Ureter (tissue), 1 donor: ENCODE data around the gene BAIAP2L1. TPM values are rescaled to one million over a fixed set of nuclear protein-coding genes. Genes with fewer than 3 reads are reported as not detected.

Experiments
- DNase-seq: peaks from one replicate; pipeline ENCODE4 v3.0.0-alpha.2; 2020; ENCODE audit warnings: low spot score
- total RNA-seq: library from RNA; stranded (reverse); gene quantifications from one replicate; pipeline ENCODE4 v1.2.4, GENCODE V29; 2023
- donor health status: DM: yes; HTN: yes; CAD: no.

The BAIAP2L1 gene
- total RNA-seq, 1 donor from 2014 or later: 36.5 TPM

DNA sequence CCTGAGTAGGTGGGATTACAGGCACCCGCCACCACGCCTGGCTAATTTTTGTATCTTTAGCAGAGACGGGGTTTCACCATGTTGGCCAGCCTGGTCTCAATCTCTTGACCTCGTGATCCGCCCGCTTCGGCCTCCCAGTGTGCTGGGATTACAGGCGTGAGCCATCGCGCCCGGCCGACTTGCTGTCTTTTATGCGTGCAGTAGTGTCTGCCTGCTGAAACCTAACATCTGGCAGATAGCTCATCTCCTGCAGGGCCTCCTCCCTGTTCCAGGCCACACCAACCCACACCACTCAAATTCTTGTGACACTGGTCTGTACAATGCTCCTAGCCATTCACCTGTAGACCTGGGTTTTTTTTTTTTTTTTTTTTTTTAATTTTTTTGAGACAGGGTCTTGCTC, 41.5 kb downstream of the BAIAP2L1 start:
- DNase-seq: no peak

GRCh38 chr7:98358706-98359105, 42.2 kb downstream of the BAIAP2L1 start:
- no peak for DNase-seq

GRCh38 chr7:98357751-98358161, 43.1 kb downstream of the BAIAP2L1 start:
- DNase-seq: no peak

DNA sequence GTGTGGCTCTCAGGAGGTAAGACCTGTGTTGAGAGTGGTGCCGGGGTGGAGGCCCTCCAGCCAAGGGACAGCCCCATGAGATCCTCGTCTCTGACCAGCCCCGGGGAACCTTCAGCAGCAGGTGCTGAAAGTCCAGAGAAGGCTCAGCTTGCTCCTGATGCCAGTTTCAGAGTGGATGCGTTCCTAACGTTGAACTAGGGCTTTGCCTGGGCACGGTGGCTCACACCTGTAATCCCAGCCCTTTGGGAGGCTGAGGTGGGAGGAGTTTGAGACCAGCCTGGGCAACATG, 45.7 kb downstream of the BAIAP2L1 start:
- no peak for DNase-seq

- peak; percentile 72 for DNase-seq
Measured at GRCh38 chr7:98354511-98355249, 46.2 kb downstream of the BAIAP2L1 start.

- DNase-seq: no peak
Measured at GRCh38 chr7:98354052-98354451, 46.8 kb downstream of the BAIAP2L1 start.

GRCh38 chr7:98352621-98353020, 48.3 kb downstream of the BAIAP2L1 start:
- DNase-seq: no peak

DNA sequence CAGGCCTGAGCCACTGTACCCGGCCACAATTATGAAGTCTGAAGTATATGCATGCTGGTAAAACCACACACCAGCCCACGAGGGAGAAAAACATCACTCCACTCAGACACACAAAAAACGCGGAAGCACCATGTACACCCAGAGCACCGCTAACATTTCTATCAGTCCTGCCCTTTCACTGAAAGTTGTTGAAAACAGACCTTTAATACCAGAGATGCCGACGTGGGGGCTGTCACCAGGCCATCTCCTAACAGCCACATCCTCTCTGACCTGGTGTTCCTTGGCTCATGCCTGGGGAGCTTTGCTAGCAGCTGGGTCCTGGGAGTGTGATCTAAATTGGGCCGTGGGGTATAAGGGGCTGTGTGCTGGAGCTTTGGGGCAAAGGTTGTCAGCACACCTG, 49.8 kb downstream of the BAIAP2L1 start:
- DNase-seq: no peak

GRCh38 chr7:98348726-98349474, 52.0 kb downstream of the BAIAP2L1 start:
- DNase-seq: no peak

DNA sequence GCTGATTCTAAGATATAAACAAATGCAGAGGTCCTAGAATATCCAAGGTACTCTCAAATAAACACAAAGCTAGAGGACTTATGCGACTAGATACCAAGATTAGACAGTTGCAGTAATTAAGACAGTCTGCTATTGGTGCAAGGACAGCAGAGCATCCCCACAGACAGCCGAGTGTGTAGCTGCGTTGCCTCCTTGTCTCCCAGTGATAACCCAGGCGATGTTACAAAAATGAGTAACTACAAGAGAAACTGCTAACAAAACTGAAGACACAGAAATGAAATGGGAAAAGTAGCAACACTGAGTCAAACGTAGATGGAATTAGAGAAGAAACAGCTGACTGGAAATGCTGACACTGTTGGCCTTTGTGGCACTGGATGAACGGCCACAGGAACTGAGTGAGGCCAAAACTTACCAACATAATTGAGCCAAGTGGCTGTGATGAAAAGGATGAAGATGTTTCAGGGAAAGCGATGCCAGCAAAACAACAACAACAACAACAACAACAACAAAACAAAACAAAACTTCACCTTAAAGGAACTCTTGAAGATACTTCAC, 54.3 kb downstream of the BAIAP2L1 start:
- DNase-seq: no peak

DNA sequence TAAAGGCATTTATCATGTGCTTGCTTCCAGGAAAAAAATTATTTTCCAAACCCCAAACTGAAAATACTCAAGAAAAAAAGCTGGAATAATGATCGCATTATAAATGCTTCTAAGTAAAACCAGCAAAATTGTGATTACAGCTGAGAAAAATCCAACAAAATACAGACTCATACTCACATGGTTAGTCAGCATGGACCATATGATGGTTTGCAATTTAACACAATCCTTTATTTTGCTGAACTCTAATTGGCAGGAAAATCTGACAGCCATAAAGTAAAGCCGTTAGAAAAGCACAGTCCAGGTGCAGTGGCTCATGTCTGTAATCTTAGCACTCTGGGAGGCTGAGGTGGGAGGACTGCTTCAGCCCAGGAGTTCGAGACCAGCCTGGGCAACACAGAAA, 59.8 kb downstream of the BAIAP2L1 start:
- no peak for DNase-seq

GRCh38 chr7:98339043-98339442, 61.8 kb downstream of the BAIAP2L1 start:
- DNase-seq: no peak

DNA sequence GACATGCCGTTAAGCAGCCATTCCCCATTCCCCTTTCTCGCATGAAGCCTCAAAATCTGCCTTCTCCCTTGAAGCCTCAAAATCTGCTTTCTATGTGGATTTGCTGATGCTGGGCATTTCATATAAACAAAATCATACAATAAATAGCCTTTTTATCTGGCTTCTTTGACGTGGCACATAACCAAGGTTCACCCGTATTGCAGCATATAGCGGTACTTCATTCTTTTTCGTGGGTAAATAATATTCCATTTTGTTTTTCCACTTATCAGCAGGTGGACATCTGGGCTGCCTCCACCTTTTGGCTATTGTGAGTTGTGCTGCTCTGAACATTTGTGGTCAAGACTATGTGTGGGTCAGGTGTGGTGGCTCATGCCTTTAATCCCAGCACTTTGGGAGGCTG, 62.4 kb downstream of the BAIAP2L1 start:
- no peak for DNase-seq

- no peak for DNase-seq
Measured at GRCh38 chr7:98335411-98335977, 65.4 kb downstream of the BAIAP2L1 start.

GRCh38 chr7:98334081-98334480, 66.8 kb downstream of the BAIAP2L1 start:
- DNase-seq: no peak

DNA sequence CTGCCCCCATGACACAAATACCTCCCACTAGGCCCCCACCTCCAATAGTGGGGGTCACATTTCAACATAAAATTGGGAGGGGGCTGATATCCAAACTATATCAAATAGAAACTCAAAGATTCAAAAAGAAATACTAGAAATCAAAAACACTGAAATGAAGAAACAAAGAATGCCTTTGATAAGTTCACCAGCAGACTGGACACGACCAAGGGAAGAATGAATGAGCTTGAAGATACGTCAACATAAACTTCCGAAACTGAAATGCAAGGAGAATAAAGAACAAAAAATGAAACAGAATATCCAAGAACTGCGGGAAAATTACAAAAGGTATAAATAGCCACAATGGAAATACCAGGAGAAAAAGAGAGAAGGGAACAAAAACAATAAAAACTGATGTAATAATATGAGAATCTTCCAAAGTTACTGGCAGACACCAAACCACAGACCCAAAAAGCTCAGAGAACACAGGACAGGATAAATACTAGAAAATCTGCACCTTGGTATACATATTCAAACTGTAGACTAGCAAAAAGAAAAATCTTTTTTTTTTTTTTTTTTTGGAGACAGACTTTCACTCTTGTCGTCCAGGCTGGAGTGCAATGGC, 69.9 kb downstream of the BAIAP2L1 start:
- no peak for DNase-seq

DNA sequence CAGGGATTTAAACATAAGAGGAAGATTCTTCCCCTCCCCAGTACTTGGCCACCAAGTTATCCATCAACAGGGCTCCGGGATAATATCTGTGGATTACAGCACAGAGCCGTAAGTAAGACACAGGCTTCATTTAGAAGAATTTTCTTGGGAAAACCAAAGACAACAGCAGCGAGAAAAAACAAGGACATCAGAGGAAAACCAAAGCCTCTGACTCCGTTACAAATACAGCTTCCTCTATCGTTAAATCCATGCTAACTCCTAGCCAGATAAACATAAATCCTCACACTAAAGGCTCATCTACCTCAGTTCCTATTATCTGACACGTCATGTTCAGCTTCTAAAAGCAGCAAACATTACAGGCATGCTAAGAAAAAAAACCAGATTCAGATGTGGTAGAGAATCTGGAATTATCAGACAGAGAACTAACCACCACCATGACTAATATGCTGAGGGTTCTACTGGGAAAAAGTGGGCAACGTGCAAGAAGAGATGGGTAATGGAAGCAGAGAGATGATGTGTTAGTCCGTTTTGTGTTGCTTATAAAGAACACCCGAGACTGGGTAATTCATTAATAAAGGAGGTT, 71.0 kb downstream of the BAIAP2L1 start:
- no peak for DNase-seq

- DNase-seq: no peak
Measured at GRCh38 chr7:98329100-98329790, 71.6 kb downstream of the BAIAP2L1 start.

GRCh38 chr7:98324782-98325181, 76.1 kb downstream of the BAIAP2L1 start:
- DNase-seq: no peak

DNA sequence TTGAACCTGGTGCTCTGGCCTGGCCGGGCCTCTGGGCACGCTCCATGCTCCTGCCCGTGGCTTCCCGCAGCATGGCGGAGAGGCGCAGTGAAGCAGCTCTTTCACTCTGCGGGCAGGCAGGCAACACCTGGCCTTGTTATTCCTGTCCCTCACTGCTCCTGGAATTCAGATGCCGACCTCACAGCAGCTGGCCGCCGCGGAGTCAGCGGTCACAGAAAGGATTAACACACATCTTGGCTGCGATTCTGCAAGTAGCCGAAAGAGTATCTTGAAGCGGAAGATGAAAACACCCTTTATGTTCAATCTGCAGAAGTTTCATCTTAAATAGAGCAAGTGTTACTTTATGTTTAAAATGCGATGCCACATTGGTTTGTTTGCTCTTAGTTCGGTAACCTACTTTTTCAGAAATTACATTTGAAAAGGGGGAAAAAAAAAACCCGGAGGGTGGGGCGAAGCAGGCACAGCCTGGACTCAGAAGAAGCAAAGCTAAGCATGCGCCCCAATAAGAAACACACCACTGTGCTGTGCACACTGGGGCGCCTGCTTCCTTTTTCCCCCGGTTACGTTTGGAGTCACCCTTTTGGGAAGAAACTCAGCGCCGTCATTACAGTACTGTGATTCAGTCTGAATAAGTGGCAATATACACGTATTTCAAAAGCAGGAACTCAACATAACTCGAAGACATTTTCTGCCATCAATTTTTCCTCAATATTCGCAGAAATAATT, 77.1 kb downstream of the BAIAP2L1 start:
- no peak for DNase-seq
